DMS114 treated with DMSO at 0.1 percent for 48 hours (cell line): Measurements from ENCODE around the gene MXD3.
"Not testable (repeated sequence)": the region's sequence is repeated elsewhere in the genome, so short reads cannot be mapped to it uniquely, and the experiment has no call there.

Experiments used
- DNase-seq: peaks from one replicate; lab custom pipeline; 2025; ENCODE audit not compliant: unreplicated experiment; lab: John Stamatoyannopoulos, UW

The MXD3 gene

GRCh38 chr5:177325868-177326381 is 14.2 kb upstream of the MXD3 start:
- no peak for DNase-seq

GRCh38 chr5:177320879-177321278 is 9.2 kb upstream of the MXD3 start:
- DNase-seq, result no peak

GRCh38 chr5:177319913-177320588 is 8.4 kb upstream of the MXD3 start:
- DNase-seq, result no peak

- DNase-seq, result peak; percentile 55
These were observed 6.3 kb upstream of the MXD3 start for GRCh38 chr5:177317959-177318377.

- no peak for DNase-seq
These were observed 4.3 kb upstream of the MXD3 start for GRCh38 chr5:177316005-177316404.

- DNase-seq, result no peak
These were observed 3.7 kb upstream of the MXD3 start for GRCh38 chr5:177315411-177315810.

GRCh38 chr5:177314376-177315342 is 3.0 kb upstream of the MXD3 start:
- DNase-seq, result no peak

GRCh38 chr5:177313561-177314259 is 2.0 kb upstream of the MXD3 start:
- no peak for DNase-seq

- DNase-seq, result no peak
These were observed 1.0 kb upstream of the MXD3 start for GRCh38 chr5:177312649-177313181.

GRCh38 chr5:177311392-177311722 is 341 bp downstream of the MXD3 start:
- DNase-seq, result no peak

GRCh38 chr5:177310757-177311391 is 824 bp downstream of the MXD3 start:
- no peak for DNase-seq

- no peak for DNase-seq
These were observed 1.4 kb downstream of the MXD3 start for GRCh38 chr5:177310332-177310731.

GRCh38 chr5:177309351-177310191 is 2.1 kb downstream of the MXD3 start:
- DNase-seq, result peak; percentile 38

- no peak for DNase-seq
These were observed 3.0 kb downstream of the MXD3 start for GRCh38 chr5:177308740-177309139.

GRCh38 chr5:177307544-177308363 is 3.9 kb downstream of the MXD3 start:
- no peak for DNase-seq

GRCh38 chr5:177306674-177307543 is 4.8 kb downstream of the MXD3 start:
- DNase-seq, result no peak

- not testable (repeated sequence) for DNase-seq
These were observed 5.5 kb downstream of the MXD3 start for GRCh38 chr5:177306103-177306640.
